GM12891 (cell line): ENCODE results near the gene BOD1.
A peak's percentile ranks its signal among the peaks of the same experiment; 100 is the strongest.

Source experiments
- DNase-seq: peaks from one replicate; pipeline ENCODE4 v3.0.0; 2011; ENCODE audit warnings: low spot score; ENCODE audit not compliant: insufficient read length
- FAIRE-seq: peaks from 2 replicates; lab custom pipeline; 2011; peaks lifted over from hg19 to GRCh38; lab: Jason Lieb, UNC
- PAX5 ChIP-seq: IDR thresholded peaks from 2 replicates; pipeline ENCODE4 v1.6.1; 2011; ENCODE audit warnings: low read length, moderate library complexity, mild to moderate bottlenecking; ENCODE audit not compliant: insufficient read depth, severe bottlenecking
- POLR2A ChIP-seq: IDR thresholded peaks from 2 replicates; pipeline ENCODE4 v1.6.1; 2011; ENCODE audit warnings: low read depth, low read length, control low read depth
- POLR2AphosphoS5 ChIP-seq: IDR thresholded peaks from 2 replicates; pipeline ENCODE4 v1.6.1; 2011; ENCODE audit warnings: low read depth, low read length, control low read depth
- POU2F2 ChIP-seq: IDR thresholded peaks from 2 replicates; pipeline ENCODE4 v1.6.1; 2011; ENCODE audit warnings: low read depth, mild to moderate bottlenecking, control low read depth, low read length, moderate library complexity
- SPI1 ChIP-seq: IDR thresholded peaks from 2 replicates; pipeline ENCODE4 v1.6.1; 2011; ENCODE audit warnings: low read depth, low read length, control low read depth
- TAF1 ChIP-seq: IDR thresholded peaks from 2 replicates; pipeline ENCODE4 v1.6.1; 2011; ENCODE audit warnings: low read depth, low read length, control low read depth

BOD1 gene

GRCh38 chr5:173628501-173628900 lies 12.1 kb upstream of the BOD1 start:
- FAIRE-seq (no peak), DNase-seq (no peak)
- no peak for TF ChIP-seq TAF1
- no peak for TF ChIP-seq POU2F2
- TF ChIP-seq PAX5: no peak
- no peak for TF ChIP-seq SPI1

GRCh38 chr5:173627860-173628392 lies 11.5 kb upstream of the BOD1 start:
- FAIRE-seq: no peak

GRCh38 chr5:173627271-173627670 lies 10.8 kb upstream of the BOD1 start:
- TF ChIP-seq POLR2AphosphoS5 (no peak), TAF1 (no peak), POU2F2 (no peak), PAX5 (no peak), SPI1 (no peak), POLR2A (no peak)
- DNase-seq (no peak), FAIRE-seq (no peak)

More at GRCh38 chr5:173627860-173628392, 11.5 kb upstream of the BOD1 start:
- no peak for DNase-seq
- TF ChIP-seq POLR2A (no peak), PAX5 (no peak), POU2F2 (no peak), SPI1 (no peak), POLR2AphosphoS5 (no peak), TAF1 (no peak)

- DNase-seq (no peak), FAIRE-seq (no peak)
- TF ChIP-seq PAX5: no peak
- TF ChIP-seq POLR2A: no peak
- TF ChIP-seq TAF1: no peak
- no peak for TF ChIP-seq SPI1
- no peak for TF ChIP-seq POLR2AphosphoS5
- no peak for TF ChIP-seq POU2F2
Measured at GRCh38 chr5:173626505-173626820, 10.0 kb upstream of the BOD1 start.

- DNase-seq (no peak), FAIRE-seq (peak; percentile 76)
- TF ChIP-seq PAX5: no peak
- TF ChIP-seq TAF1: no peak
- TF ChIP-seq SPI1: no peak
- TF ChIP-seq POLR2A: no peak
- no peak for TF ChIP-seq POU2F2
- no peak for TF ChIP-seq POLR2AphosphoS5
Measured at GRCh38 chr5:173625673-173626504, 9.4 kb upstream of the BOD1 start.

- DNase-seq: no peak
- no peak for TF ChIP-seq POLR2A
- TF ChIP-seq SPI1: no peak
- TF ChIP-seq POU2F2: no peak
- no peak for TF ChIP-seq PAX5
- no peak for TF ChIP-seq POLR2AphosphoS5
- TF ChIP-seq TAF1: no peak
- no peak for FAIRE-seq
Measured at GRCh38 chr5:173625261-173625660, 8.8 kb upstream of the BOD1 start.

GRCh38 chr5:173624282-173624681 lies 7.8 kb upstream of the BOD1 start:
- FAIRE-seq (no peak), DNase-seq (no peak)
- TF ChIP-seq PAX5: no peak

GRCh38 chr5:173623789-173624188 lies 7.3 kb upstream of the BOD1 start:
- TF ChIP-seq POU2F2 (no peak), POLR2AphosphoS5 (no peak)
- FAIRE-seq: no peak

GRCh38 chr5:173623296-173623771 lies 6.9 kb upstream of the BOD1 start:
- FAIRE-seq: no peak
- no peak for DNase-seq
- TF ChIP-seq POLR2AphosphoS5 (no peak), POLR2A (no peak), TAF1 (no peak), POU2F2 (no peak), PAX5 (no peak)

More at GRCh38 chr5:173623789-173624188, 7.3 kb upstream of the BOD1 start:
- no peak for DNase-seq
